DLD1 (cell line): Measurements from ENCODE around the gene TCF7L2.

Experiments
- in situ Hi-C: cut with HindIII; loops from 2 replicates; pipeline ENCODE4 v1.10.0; 2017; ENCODE audit warnings: low sequenced_read_pairs

The TCF7L2 gene

DNA sequence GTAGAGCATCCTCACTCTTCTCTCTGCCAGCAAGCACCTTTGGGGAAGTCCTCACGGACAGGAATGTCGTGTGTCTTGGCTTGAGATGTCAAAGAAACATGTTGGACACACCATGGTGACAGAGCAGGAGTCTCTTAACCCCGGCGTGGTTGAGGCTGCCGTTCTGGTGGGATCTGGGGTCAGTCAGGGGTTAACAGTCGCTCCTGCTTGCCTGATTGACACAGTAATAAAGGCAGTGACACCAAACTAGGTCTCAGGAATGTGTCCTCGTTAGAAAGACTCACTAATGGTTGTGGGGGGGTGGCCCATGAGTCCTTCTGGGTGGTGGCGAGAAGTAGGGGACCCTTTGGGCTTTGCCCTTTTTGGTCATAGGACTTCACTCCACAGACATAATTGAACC is 69.0 kb downstream of the TCF7L2 start:
- in situ Hi-C loops = no loop called here

DNA sequence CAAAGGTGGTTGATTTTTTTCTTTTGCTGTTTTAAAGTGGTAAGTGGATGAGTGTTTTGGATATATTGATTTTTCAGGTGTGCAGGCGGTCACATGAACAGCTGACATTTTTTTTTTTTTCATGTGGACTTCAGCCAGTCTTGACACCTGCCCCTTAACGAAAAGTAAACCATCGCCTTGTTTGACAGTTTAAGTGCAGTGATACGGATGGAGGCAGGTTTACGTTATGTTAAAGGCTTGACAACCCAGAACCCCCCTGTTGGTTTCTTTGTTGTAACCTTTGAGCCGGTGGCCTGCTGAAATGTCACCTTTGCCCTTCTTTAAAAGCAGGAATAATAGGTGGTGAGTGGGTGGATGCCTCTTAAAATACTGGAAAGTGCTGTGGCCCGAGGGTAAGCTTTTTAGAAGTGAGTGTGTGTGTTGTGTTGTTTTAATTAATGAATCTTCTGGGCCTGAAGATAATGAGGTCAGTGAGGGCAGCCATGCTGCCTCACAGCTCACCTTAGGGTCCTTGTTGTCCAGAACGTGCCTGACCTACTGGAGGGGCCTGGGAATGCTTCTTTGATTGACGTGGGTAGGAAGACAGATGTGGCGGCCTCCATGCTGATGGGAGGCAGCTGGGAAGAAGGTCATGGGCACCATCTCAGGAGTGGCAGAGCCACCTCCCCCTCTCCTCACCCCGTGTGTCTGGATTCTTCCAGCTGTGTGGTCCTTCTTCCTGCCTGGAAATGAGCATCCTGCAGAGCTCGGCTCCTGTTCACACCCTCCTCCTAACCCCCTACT is 69.8 kb downstream of the TCF7L2 start:
- in situ Hi-C loops = no loop called here

DNA sequence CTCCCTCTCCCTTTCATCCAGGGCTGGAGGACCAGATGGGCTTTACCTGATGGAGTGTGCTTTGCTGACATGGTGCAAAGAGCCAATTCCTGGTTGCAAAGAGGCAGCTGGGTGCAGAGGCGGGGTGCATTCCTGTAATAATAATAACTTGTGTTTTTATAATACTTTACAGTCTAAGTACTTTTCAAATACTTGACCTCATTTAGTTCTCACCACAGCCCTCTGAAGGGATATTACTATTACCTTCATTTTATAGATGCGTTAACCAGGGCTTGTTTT is 70.4 kb downstream of the TCF7L2 start:
- in situ Hi-C loops = no loop called here

DNA sequence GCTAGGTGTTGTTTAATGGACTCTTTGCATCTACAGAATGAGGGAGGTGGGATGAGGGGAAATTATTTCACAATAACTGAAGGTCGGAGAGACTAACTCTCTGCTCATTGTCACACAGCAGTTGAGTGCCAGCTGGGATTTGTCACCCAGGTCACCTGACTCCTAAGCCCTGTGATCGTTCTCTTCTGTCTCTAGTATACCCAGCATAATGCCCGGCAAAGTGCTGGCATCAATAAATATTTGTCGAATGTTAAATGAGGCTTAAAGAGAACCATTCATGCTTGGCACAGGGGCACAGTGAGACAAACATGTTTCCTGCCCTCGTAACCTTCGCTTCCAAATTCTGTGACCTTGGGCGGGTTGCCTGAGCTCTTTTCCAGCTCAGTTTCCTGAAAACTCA is 70.8 kb downstream of the TCF7L2 start:
- in situ Hi-C loops = no loop called here

DNA sequence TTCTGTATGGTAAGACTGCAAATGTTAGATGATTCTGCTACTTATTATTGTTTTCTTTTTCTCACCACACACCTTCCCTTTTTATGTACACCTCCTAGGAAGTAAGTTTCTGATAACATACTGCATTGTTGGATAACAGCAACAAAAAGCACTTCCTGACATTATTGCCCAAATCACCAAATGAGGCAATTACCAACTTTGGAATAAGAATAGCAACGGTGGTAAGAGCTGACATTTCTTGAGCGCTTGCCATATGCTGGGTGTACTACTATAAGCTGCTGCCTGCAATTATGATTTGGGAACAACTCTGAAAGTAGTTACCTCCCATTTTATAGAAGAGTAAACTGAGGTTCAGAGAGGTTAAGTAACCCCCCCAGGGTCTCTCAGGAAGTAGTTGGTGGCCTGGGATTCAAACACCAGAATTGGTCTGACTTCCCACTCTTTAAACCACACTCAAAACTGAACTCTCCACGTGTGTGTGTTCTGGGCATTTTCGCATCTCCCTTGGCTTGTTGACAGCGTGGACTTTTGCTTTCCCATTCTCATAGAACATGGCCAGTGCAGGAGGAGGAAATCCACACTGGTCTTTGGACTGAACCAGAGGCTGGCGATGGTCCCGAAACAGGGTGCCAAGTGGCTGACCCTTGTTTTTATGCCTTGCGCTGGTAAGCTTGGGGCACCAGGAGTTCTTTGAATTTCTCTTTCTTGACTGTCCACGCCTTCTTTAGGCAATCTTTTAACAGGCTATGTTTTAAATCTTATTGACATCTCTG is 71.4 kb downstream of the TCF7L2 start:
- in situ Hi-C loops = no loop called here

DNA sequence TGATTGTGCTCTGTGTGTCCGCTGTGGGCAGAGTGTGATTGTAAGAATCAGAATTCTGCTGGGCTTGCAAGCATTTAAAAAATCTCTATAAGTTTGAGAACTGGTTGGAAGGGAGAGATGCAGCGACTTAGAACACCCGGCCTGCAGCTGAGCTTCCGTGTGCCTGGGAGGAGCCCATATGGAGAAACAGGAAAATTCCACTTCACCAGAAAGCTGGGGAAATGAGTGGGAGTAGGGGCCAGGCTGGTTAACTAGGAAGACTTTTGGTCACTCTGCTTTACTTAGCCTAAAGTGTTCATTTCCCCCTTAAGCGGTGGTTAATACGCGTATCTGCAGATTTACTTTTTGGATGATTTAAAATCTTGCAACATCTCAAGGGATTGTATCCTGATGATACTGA is 72.2 kb downstream of the TCF7L2 start:
- in situ Hi-C loops = no loop called here

DNA sequence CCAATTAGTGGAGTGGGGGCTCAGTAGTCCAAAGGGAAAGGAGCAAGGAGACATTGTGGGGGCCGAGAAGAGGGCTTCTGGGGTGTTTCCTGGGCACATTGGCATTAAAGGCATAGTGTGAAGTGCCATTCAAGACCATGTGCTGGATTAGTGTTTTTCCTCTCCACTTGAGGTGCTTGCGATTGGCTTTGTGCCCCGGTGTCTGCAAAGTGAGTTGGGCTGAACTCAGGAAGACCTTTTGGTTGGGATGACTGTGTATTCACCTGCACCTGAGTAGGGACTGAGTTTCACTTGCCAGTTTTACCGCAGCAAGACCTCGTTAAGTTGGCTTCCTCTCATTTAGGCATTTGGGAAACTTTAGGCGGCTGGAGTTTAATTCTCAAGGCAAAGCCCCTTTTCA is 73.0 kb downstream of the TCF7L2 start:
- in situ Hi-C loops = no loop called here

DNA sequence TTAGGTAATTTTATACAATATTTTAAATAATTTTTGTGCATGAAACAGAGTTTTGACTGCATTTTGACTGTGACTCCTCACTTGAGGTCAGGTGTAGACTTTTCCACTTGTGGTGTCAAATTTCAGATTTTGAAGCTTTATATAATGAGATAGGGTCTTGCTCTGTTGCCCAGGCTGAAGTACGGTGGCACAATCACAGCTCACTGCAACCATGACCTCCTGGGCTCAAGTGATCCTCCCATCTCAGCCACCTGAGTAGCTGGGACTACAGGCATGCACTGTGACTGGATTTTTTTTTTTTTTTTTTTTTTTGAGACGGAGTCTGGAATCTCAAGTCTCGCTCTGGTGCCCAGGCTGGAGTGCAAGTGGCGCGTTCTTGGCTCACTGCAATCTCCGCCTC is 74.9 kb downstream of the TCF7L2 start:
- in situ Hi-C loops = no loop called here

DNA sequence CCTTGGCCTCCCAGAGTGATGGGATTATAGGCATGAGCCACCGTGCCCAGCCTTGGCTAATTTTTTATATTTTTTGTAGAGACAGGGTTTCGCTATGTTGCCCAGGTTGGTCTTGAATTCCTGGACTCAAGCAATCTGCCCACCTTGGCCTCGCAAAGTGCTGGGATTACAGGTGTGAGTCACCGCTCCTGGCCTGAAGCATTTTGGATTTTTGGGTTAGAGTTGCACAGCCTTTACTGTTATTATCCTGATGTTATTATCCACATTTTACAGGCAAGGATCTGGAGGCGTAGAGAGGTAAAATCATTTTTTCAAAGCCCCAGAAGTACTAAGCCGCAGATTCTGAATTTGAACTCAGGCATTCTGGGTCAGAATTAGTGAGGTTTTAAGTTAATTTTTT is 75.4 kb downstream of the TCF7L2 start:
- in situ Hi-C loops = no loop called here

DNA sequence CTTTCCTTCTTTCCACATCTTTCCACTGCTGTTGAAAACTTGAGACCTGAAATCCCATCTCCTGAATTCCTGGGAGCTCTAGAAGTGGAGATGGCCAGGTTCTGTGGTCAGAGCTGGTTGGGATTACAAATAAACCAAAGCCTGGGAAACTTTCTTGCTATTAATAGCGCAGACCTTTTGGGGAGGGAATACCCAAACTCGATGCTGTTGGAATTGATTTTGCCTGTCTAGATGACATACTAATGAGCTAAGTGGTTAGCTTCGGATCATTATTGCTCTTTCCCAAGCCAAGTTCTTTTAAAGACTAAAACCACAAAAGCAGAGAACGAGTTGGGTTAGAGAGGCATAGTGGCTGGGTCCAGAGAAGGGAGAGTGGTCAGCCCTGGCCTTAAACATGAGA is 76.6 kb downstream of the TCF7L2 start:
- in situ Hi-C loops = no loop called here

DNA sequence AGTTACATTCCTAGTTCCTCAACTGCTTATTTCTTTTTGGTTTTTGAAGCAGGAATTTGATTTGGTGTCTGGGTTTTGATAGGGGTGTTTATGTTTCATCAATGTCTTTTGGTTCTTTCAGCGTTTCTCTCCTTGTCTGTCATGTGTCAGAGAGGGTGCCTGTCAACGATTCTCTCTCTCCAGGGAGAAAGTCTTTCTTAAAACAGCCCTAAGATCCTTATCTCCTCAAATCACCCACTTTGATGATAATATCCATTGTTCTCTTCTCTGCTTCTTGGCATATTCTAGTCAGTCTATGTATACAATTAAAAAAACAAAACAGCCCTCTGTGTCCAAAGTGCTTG is 77.2 kb downstream of the TCF7L2 start:
- in situ Hi-C loops = no loop called here

DNA sequence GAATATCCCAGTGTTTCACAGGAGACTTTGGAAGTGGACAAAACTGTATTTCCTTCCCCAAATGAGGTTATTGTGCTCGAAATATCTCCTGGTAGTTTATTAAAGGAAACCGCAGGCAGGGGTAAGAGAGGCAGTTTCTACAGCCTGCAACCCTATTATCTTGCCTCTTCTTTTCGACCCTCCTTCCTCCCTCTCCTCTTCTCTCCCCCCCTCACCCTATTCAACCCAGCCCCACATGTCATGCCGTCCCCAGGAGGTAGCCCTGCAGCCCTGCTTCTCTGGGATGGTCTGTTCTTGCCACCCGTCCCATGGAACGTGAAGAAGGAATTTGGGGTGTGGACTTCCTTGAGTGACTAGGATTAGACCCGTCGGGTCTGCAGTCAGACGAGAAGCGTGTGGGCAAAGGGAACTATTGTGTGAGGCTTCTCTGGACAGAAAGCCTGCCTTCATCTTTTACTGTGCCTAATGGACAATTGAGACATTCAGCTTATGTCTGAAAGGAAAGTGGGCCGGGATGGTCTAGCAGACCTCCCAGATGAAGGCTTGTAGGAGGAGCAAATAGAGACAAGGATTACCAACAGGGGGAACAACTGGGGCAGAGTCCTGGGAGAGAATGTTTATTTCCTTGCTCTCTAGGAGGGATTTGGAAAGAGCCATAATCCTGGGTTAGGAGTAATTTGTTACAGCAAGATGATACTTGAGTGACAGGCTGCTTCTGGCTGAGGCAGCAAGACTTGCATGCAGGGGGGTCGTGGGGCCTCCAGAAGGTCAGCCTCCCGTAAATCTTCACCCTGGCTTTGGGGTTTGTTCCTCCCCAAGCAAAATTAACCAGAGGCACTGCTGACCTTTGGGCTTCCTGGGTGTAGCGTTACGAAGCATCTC is 77.8 kb downstream of the TCF7L2 start:
- in situ Hi-C loops = no loop called here

DNA sequence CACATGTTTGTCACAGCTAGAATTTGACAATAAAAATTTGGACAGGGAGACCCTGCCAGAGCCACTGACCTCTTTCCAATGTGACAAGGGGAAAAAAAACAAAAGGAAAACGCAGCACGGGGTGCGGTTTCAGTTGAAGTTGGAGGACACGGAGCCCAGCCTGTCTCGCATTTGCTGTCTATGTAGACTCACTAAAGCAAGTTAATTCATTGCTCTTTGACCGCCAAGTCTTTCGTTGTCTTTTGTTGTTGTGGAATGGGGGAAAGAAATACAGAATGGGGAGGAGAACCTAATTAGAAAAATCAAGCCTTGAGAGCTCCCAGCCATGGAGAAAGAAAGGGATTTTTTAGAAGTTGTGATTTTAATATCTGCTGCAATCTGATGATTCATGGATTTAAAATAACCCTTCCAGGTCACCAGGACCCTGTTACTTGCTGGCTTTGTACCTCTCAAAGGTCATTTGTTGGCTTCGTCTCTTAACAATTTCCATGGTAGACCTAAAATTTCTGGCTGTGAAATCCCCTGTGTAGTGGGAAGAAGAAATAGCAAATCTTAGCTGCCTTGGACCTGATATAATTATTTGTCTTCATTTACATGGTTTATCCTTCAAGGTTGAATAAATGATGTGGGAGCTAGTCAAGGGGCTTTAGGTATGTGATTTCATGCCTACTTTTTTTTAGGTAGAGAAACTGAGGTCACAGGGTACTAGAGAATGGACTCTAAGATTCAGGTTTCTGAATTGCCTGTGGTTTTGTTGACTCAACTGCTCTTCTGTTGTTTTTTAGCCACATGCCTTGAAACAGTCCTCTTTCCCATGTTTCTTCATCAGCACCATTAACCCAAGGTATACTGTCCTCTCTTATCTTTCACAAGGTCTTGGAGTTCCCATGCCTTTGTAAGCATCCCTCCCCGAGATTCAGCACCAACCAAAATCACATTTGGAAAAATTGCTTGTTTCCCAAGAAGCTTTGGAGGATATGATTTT is 78.7 kb downstream of the TCF7L2 start:
- in situ Hi-C loops = no loop called here

DNA sequence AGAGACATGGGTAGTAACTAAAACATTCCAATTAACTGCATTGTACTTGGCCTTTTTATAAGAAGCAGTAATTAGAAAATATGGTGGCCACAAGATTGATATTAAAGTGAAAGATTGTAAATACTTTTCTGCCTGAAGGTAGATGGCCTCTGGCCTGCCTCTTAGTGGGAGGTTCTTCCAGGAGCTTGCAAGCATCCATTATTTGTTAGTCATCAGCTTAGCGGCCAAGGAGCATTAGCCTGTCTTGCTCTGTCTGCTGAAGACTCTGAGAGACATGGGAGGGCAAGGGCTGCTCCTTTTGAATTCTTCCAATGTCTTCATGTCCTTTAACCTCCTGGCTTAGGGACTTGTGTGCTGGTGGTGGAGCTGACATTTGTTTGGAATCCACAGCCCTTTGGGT is 80.4 kb downstream of the TCF7L2 start:
- in situ Hi-C loops = no loop called here

DNA sequence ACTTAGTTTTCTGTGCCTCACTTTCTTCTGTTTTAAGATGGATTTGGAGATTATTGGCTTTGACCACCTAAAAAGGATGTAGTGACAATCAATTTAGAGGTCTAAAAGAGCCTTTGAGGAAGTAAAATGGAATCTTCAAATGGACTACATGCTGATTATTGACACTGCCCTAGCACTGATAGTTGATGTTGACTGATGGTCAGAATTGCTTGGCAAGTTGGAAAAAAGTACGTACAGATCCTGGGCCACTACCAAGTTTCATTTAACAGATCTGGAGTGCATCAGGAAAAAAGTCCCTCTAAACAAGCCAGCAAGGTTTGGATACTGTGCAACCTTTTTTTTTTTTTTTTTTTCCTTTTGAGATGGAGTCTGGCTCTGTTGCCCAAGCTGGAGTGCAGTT is 81.1 kb downstream of the TCF7L2 start:
- in situ Hi-C loops = no loop called here

DNA sequence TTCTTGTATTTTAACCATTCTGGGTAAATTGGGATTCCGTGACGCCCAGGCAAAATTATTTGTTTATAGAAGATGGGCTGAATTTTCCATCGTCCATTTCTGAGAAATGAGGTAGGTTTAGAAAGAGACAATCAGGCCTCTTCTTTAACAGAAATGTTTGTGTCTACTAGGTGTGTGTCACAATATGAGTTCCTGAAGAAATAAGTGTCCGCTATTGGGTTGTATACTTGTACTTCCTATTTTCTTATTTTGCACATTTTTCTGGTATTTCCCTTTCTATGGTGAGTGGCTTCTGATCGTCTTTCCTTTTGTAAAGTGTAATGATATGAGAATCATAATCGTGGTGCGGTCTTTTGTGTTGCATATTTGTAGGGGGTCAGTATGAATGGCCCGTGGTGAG is 83.9 kb downstream of the TCF7L2 start:
- in situ Hi-C loops = no loop called here

DNA sequence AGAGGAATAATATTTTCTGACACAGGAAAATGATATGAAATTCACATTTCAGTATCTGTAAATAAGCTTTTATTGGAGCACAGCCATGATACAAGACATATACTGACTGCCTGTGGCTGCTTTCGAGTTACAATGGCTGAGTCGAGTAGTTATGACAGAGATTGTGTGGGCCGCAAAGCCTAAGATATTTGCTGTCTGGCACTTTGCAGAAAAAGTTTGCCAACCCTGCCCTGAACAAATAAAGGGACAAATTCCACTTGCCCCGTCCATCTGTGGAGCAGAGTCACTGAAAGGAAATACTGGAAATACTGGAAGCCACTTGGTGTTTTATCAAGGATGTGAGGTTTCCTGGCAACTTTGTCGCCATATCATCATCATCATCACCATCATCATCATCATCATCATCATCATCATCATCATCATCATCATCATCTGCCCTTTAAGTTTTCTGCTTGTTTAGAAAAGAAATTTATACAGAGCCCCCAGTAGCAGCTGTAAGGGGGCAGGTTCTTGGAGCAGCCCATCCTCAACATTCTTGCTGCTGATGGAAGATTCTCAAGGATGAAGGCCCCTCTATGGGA is 85.8 kb downstream of the TCF7L2 start:
- in situ Hi-C loops = no loop called here

DNA sequence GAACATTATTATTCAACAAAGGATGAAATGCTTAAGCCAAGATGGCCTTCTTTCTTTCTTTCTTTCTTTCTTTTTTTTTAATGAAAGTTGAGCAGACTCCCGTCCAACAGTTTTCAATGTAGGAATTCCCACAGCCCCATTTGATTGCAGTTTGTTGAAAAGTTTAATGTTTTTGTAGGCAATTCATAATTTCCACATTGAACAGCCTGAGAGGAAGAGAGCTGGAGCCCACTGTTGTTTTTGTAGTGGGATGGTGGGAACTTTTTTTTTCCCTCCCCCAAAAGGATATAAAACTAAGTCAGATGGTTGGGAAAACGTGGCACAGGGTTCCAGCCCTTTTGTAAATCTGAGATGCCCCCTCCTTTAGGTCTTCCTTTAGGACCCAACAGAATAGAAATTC is 86.6 kb downstream of the TCF7L2 start:
- in situ Hi-C loops = no loop called here

DNA sequence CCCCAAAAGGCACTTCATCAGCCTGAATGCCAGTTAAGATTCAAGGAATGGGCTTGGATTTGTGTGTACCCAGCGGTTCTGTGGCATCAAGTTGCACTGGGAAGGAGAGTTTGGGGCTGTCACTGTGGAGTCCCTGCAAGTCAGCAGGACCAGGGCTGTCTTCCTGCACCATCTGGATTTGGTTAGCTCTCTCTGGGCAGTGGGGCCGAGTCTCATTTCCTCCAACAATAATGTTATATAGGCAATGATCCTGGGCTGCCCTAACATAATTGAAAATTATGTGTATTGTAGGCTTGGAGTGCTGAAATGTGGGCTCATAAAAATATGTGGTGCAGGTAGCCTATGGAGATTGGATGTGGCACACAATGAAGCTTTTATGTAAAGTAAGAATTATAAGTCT is 87.2 kb downstream of the TCF7L2 start:
- in situ Hi-C loops = no loop called here

DNA sequence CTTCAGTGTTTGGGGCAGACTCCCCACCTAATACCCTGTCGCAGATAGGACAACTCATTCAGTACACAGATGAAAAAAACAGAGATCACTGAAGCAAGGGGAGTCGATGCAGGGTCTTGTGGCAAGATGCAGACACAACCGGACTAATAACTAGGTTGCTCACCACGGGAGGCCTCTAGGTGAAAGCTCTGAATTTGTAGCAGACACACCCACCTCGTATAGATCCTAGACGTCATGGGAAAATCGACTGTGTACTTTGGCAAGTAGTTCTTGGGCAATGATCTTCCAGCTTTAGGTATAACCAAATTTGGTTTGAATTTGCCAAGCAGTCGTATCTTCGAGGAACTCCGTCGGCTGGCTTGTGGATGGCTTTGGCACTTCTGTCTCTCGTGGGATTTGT is 88.1 kb downstream of the TCF7L2 start:
- in situ Hi-C loops = no loop called here
